ENCODE measurements around the gene UQCR10.

UQCR10 gene

DNA sequence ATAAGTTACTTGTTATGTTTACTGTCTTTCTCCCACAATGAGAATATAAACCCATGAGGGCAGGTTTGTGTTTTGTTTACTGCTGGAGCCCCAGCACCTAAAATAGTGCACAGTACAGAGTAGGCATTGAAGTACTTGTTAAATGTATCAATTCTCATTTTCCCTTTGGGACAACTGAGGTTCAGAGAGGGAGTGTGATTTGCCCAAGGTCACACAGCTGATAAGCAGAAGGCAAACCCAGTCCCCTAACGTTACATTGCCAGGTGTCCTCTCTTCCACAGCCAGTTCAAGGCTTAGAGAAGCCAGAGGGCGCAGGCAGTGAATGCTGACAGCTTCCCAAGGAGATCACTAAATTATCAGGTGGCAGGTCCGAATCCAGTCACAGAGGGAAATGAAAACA is 17.1 kb upstream of the UQCR10 start:
- H3K4me2 ChIP-seq (ENCODE audit: insufficient read depth, low read length) = no peak overlapping the region
- H3K36me3 ChIP-seq (ENCODE audit: insufficient read depth, low read length) = peaks cover 32% of the 10 kb centered on the region
- H2AFZ ChIP-seq (ENCODE audit: low read depth, low read length) = no peak overlapping the region
- no peaks in the 10 kb centered on the region for H3K4me1 ChIP-seq (ENCODE audit: insufficient read depth, low read length)
- no peaks in the 10 kb centered on the region for H3K9me3 ChIP-seq (ENCODE audit: insufficient read depth, low read length, severe bottlenecking)
- H3K9ac ChIP-seq (ENCODE audit: low read depth, low read length) = no peak overlapping the region
- H3K4me3 ChIP-seq (ENCODE audit: low read depth in 1 of 2, low read length in 2 of 2) = no peak overlapping the region
- H3K79me2 ChIP-seq (ENCODE audit: insufficient read depth, low read length) = no peaks in the 10 kb centered on the region
- TF ChIP-seq, protein P1, sequence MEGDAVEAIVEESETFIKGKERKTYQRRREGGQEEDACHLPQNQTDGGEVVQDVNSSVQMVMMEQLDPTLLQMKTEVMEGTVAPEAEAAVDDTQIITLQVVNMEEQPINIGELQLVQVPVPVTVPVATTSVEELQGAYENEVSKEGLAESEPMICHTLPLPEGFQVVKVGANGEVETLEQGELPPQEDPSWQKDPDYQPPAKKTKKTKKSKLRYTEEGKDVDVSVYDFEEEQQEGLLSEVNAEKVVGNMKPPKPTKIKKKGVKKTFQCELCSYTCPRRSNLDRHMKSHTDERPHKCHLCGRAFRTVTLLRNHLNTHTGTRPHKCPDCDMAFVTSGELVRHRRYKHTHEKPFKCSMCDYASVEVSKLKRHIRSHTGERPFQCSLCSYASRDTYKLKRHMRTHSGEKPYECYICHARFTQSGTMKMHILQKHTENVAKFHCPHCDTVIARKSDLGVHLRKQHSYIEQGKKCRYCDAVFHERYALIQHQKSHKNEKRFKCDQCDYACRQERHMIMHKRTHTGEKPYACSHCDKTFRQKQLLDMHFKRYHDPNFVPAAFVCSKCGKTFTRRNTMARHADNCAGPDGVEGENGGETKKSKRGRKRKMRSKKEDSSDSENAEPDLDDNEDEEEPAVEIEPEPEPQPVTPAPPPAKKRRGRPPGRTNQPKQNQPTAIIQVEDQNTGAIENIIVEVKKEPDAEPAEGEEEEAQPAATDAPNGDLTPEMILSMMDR (IDR thresholded peaks at IDR 0.05; ENCODE audit: borderline replicate concordance, extremely low read depth, low read length, poor library complexity, severe bottlenecking) = no peak
- TF ChIP-seq EZH2 (IDR thresholded peaks at IDR 0.05; ENCODE audit: borderline replicate concordance, low read depth, low read length, severe bottlenecking) = no peak
- H3K27ac ChIP-seq (ENCODE audit: low read length) = no peak overlapping the region
- no peaks in the 10 kb centered on the region for H3K27me3 ChIP-seq (ENCODE audit: insufficient read depth, low read length, poor library complexity)
- ATAC-seq (ENCODE audit: insufficient read depth, low read depth) (no peak), DNase-seq (no peak)
- no peaks in the 10 kb centered on the region for H4K20me1 ChIP-seq (ENCODE audit: insufficient read depth, low read length)

DNA sequence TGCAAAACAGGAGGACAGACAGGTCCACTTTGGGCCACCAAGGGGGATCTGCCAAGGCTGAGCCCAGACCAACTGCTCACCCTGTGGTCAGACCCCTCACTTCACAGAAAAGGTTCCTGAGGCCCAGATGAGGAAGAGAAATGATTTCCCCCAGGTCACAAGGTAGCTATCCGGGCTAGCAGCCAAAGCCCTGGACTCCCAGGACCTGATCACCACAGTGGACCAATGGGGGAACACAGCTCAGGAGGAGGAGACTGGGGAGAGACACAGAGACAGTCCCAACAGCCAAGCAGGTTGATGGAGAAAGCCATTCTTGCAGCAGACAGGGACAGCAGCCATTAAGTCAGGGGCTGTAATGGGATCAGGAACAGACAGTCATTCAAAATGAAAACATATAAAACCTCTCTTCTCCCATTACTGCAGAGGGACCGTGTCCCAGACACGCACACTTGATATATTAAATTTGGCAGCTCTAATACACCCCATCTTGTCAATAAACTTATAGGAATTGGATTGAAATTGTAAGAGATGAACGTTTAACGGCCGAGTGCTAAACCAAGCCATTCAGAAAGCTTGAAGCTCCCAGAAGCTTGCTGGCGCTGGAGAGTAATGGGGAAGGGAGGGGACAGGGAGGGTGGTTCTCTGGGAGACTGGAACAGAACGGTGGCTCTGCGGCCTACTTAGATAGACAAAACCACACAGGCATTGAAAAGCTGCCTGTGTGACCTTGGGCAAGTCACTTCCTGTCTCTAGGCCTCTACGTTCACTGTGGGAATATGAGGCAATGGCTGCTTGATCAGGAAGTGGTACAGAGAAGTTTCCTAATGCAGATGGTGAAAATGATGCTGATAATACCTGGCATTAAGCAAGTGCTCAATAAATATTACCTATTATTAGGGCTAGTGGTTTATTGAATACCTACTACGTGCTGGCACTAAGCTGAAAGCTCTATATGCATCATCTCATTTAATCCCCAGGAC is 16.3 kb upstream of the UQCR10 start:
- Histone ChIP-seq H3K36me3 (ENCODE audit: insufficient read depth, low read length) (peaks cover 27% of the 10 kb centered on the region), H3K4me3 (ENCODE audit: low read depth in 1 of 2, low read length in 2 of 2) (no peak overlapping the region), H3K79me2 (ENCODE audit: insufficient read depth, low read length) (no peaks in the 10 kb centered on the region), H4K20me1 (ENCODE audit: insufficient read depth, low read length) (0 out of 2 replicates have a peak, but pooled peaks cover 3% of the 10 kb centered on the region), H3K9me3 (ENCODE audit: insufficient read depth, low read length, severe bottlenecking) (no peaks in the 10 kb centered on the region), H3K4me2 (ENCODE audit: insufficient read depth, low read length) (no peak overlapping the region), H2AFZ (ENCODE audit: low read depth, low read length) (no peak overlapping the region), H3K9ac (ENCODE audit: low read depth, low read length) (no peak overlapping the region), H3K4me1 (ENCODE audit: insufficient read depth, low read length) (no peaks in the 10 kb centered on the region), H3K27ac (ENCODE audit: low read length) (no peak overlapping the region), H3K27me3 (ENCODE audit: insufficient read depth, low read length, poor library complexity) (no peaks in the 10 kb centered on the region)
- peak; percentile 50 for DNase-seq
- no peak for TF ChIP-seq EZH2 (IDR thresholded peaks at IDR 0.05; ENCODE audit: borderline replicate concordance, low read depth, low read length, severe bottlenecking)
- TF ChIP-seq, protein P1 (IDR thresholded peaks at IDR 0.05; ENCODE audit: borderline replicate concordance, extremely low read depth, low read length, poor library complexity, severe bottlenecking) = no peak
- peak; percentile 77 for ATAC-seq (ENCODE audit: insufficient read depth, low read depth)

DNA sequence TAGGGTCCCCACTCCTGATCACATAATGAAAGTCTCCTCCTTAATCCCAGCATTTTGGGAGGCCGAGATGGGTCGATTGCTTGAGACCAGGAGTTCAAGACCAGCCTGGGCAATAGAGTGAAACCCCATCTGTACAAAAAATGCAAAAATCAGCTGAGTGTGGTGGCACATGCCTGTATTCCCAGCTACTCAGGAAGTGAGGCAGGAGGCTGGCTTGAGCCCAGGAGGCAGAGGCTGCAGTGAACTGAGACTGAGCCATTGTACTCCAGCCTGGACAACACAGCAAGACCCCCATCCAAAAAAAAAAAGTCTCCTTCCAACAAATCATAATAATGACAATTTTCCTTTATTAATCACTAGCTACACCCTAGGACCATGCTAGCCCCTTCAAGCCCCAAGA is 15.5 kb upstream of the UQCR10 start:
- ATAC-seq (ENCODE audit: insufficient read depth, low read depth) (no peak), DNase-seq (no peak)
- Histone ChIP-seq H3K79me2 (ENCODE audit: insufficient read depth, low read length) (no peaks in the 10 kb centered on the region), H3K27ac (ENCODE audit: low read length) (no peak overlapping the region), H3K4me3 (ENCODE audit: low read depth in 1 of 2, low read length in 2 of 2) (no peak overlapping the region), H3K4me1 (ENCODE audit: insufficient read depth, low read length) (no peaks in the 10 kb centered on the region), H2AFZ (ENCODE audit: low read depth, low read length) (no peak overlapping the region), H3K36me3 (ENCODE audit: insufficient read depth, low read length) (peaks cover 24% of the 10 kb centered on the region), H3K4me2 (ENCODE audit: insufficient read depth, low read length) (no peak overlapping the region), H3K27me3 (ENCODE audit: insufficient read depth, low read length, poor library complexity) (no peaks in the 10 kb centered on the region), H4K20me1 (ENCODE audit: insufficient read depth, low read length) (0 out of 2 replicates have a peak, but pooled peaks cover 3% of the 10 kb centered on the region), H3K9me3 (ENCODE audit: insufficient read depth, low read length, severe bottlenecking) (no peaks in the 10 kb centered on the region), H3K9ac (ENCODE audit: low read depth, low read length) (no peak overlapping the region)
- TF ChIP-seq EZH2 (IDR thresholded peaks at IDR 0.05; ENCODE audit: borderline replicate concordance, low read depth, low read length, severe bottlenecking) = no peak
- TF ChIP-seq, protein P1 (IDR thresholded peaks at IDR 0.05; ENCODE audit: borderline replicate concordance, extremely low read depth, low read length, poor library complexity, severe bottlenecking) = no peak

Measured in DND-41 (cell line).